OCI-LY7 (cell line): Measurements from ENCODE around the gene PPP1R9A. TPM values are rescaled to one million over a fixed set of nuclear protein-coding genes. Genes with fewer than 3 reads are reported as not detected.

Experiments used
- BruUV-seq: library from RNA; stranded (reverse); fragments of 400-500 nt; replicated peaks from 2 replicates; lab custom pipeline; 2021; lab: Mats Ljungman, UMichigan
- CTCF ChIA-PET: fragments of 300-600 bp; sonication (Branson Sonifier 250); formaldehyde crosslinking; loops from one replicate; lab custom pipeline; 2022; ENCODE audit warnings: antibody characterized with exemption; ENCODE audit not compliant: unreplicated experiment; lab: Charles Lee
- POLR2A ChIA-PET: fragments of 300-600 bp; sonication (Branson Sonifier 250); formaldehyde crosslinking; loops from one replicate; lab custom pipeline; 2022; ENCODE audit warnings: antibody characterized with exemption; lab: Charles Lee
- DNase-seq: peaks from one replicate; pipeline ENCODE4 v3.0.0-alpha.2; 2015; ENCODE audit warnings: low spot score
- H2AFZ ChIP-seq: fragments of 200-600 bp; sonication (generic), shearing (Covaris generic); 2 replicates; pipeline ENCODE4 v1.6.1; 2014; ENCODE audit warnings: mild to moderate bottlenecking, antibody characterized with exemption, low read length, moderate library complexity
- H3K27ac ChIP-seq: fragments of 200-600 bp; sonication (generic); 2 replicates; pipeline ENCODE4 v1.5.1; 2014; ENCODE audit warnings: mixed run types, low read depth, mild to moderate bottlenecking, moderate library complexity, low read length, inconsistent platforms; ENCODE audit not compliant: poor library complexity, severe bottlenecking
- H3K36me3 ChIP-seq: fragments of 200-600 bp; sonication (generic); 2 replicates; pipeline ENCODE4 v1.6.1; 2014; ENCODE audit warnings: mild to moderate bottlenecking, antibody characterized with exemption, low read length, moderate library complexity, mixed read lengths; ENCODE audit not compliant: insufficient read depth
- H3K4me1 ChIP-seq: fragments of 200-600 bp; sonication (generic); 2 replicates; pipeline ENCODE4 v1.5.1; 2014; ENCODE audit warnings: mild to moderate bottlenecking, low read length; ENCODE audit not compliant: insufficient read depth, poor library complexity, severe bottlenecking
- H3K4me2 ChIP-seq: fragments of 200-600 bp; sonication (generic); 2 replicates; pipeline ENCODE4 v1.6.1; 2014; ENCODE audit warnings: mild to moderate bottlenecking, low read length
- H3K4me3 ChIP-seq: fragments of 200-600 bp; sonication (generic); 2 replicates; pipeline ENCODE4 v1.5.1; 2014; ENCODE audit warnings: mild to moderate bottlenecking, low read depth, low read length; ENCODE audit not compliant: poor library complexity, severe bottlenecking
- H3K79me2 ChIP-seq: fragments of 200-600 bp; sonication (generic); 2 replicates; pipeline ENCODE4 v1.6.1; 2016; ENCODE audit warnings: low read depth, mild to moderate bottlenecking, low read length, moderate library complexity, mixed read lengths; ENCODE audit not compliant: insufficient read depth
- H3K9me2 ChIP-seq: fragments of 200-600 bp; sonication (generic); 2 replicates; pipeline ENCODE4 v1.6.1; 2016; ENCODE audit warnings: mild to moderate bottlenecking, low read length, mixed read lengths; ENCODE audit not compliant: insufficient read depth
- H3K9me3 ChIP-seq: fragments of 200-600 bp; sonication (generic); 2 replicates; pipeline ENCODE4 v1.6.1; 2014; ENCODE audit warnings: mild to moderate bottlenecking, mixed run types, low read length, mixed read lengths
- H4K20me1 ChIP-seq: fragments of 200-600 bp; sonication (generic); 2 replicates; pipeline ENCODE4 v1.6.1; 2014; ENCODE audit warnings: mild to moderate bottlenecking, antibody characterized with exemption, low read length, moderate library complexity, mixed read lengths; ENCODE audit not compliant: insufficient read depth
- EZH2phosphoT487 ChIP-seq: fragments of 200-600 bp; sonication (generic); IDR thresholded peaks from 2 replicates; pipeline ENCODE4 v1.6.1; 2018; ENCODE audit warnings: low read depth, borderline replicate concordance, mild to moderate bottlenecking, mixed run types, antibody characterized with exemption, low read length, moderate library complexity, mixed read lengths
- intact Hi-C: fragments of 100-400 bp; cut with micrococcal nuclease; formaldehyde crosslinking; loops from one replicate; pipeline ENCODE4 v1.10.0; 2022; ENCODE audit not compliant: unreplicated experiment
- total RNA-seq, 2 experiments: library from RNA; depleted of rRNA in 1 of 2; stranded (reverse); fragments of >200 nt in 1 of 2; shearing (Covaris generic) in 1 of 2; gene quantifications; 2 replicates each; pipeline ENCODE4 v1.2.3, GENCODE V29; 2014 to 2022
- TF ChIP-seq, protein P1 (sequence below): fragments of 200-600 bp; sonication (generic); conservative IDR thresholded peaks from 2 replicates; pipeline ENCODE4 v1.5.1; 2014; ENCODE audit warnings: mild to moderate bottlenecking, antibody characterized with exemption, low read length, moderate library complexity, mixed read lengths

PPP1R9A gene
- total RNA-seq, 2 experiments from 2014 or later, result not detected

DNA sequence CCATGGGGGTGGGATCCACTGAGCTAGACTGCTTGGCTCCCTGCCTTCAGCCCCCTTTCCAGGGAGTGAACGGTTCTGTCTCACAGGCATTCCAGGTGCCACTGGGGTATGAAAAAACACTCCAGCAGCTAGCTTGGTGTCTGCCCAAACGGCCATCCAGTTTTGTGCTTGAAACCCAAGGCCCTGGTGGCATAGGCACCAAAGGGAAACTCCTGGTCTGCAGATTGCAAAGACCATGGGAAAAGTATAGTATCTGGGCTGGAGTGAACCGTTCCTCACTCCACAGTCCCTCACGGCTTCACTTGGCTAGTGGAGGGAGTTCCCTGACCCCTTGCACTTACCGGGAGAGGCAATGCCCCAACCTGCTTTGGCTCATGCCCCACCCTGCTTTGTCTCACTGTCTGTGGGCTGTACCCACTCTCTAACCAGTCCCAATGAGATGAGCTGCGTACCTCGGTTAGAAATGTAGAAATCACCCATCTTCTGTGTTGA lies 62.7 kb downstream of the PPP1R9A start:
- CTCF ChIA-PET, result no interaction called here
- intact Hi-C loops, result no loop called here
- Histone ChIP-seq H3K4me3 (no peak overlapping the region), H3K9me2 (no peaks in the 10 kb centered on the region), H3K9me3 (no peaks in the 10 kb centered on the region), H4K20me1 (no peaks in the 10 kb centered on the region), H3K79me2 (no peaks in the 10 kb centered on the region), H3K4me1 (no peaks in the 10 kb centered on the region), H2AFZ (no peak overlapping the region), H3K27ac (no peak overlapping the region), H3K4me2 (no peak overlapping the region), H3K36me3 (no peaks in the 10 kb centered on the region)
- TF ChIP-seq EZH2phosphoT487, result no peak
- TF ChIP-seq, protein P1, sequence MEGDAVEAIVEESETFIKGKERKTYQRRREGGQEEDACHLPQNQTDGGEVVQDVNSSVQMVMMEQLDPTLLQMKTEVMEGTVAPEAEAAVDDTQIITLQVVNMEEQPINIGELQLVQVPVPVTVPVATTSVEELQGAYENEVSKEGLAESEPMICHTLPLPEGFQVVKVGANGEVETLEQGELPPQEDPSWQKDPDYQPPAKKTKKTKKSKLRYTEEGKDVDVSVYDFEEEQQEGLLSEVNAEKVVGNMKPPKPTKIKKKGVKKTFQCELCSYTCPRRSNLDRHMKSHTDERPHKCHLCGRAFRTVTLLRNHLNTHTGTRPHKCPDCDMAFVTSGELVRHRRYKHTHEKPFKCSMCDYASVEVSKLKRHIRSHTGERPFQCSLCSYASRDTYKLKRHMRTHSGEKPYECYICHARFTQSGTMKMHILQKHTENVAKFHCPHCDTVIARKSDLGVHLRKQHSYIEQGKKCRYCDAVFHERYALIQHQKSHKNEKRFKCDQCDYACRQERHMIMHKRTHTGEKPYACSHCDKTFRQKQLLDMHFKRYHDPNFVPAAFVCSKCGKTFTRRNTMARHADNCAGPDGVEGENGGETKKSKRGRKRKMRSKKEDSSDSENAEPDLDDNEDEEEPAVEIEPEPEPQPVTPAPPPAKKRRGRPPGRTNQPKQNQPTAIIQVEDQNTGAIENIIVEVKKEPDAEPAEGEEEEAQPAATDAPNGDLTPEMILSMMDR, result no peak
- POLR2A ChIA-PET, result no interaction called here
- no TSS peak for BruUV-seq
- DNase-seq, result no peak

DNA sequence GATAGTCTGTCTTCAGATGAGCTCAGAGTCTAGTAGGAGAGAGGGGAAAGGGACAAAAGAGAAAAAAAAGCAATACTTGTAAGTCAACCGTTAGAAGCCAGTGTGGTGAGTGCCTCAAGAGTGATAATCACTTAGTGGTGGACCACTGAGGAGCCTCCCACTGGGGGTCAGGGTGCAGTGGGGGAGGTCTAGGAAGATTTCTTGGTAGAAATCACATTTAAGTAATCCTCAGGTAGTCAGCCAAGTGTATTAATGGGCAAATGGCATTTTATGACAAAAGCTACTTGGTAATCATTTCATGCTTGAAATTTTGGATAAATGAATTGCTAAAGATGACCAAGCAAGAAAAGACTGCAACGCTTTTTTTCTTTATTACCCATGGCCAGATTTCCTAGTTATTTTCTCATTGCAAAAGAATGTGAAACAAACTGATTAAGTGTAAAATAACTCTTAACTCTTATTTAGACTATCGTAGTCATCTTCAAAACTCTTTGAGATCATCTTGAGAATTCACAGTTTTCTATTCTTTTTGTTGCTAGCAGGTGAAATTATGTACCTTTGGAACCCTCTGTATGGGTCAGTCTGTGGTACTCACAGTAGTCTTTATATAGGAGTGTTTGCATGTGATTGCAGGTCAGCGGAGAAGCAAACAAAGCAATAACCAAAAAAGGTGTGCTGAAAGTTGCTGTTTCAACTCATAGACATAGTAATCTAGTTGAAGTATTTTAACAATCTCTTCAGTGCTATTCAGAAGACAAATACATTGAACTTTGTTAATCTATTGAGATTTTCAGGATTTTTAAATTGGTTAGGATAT lies 63.9 kb downstream of the PPP1R9A start:
- Histone ChIP-seq H3K9me3 (no peaks in the 10 kb centered on the region), H3K36me3 (no peaks in the 10 kb centered on the region), H2AFZ (no peak overlapping the region), H3K27ac (no peak overlapping the region), H3K79me2 (no peaks in the 10 kb centered on the region), H3K4me2 (no peak overlapping the region), H3K9me2 (no peaks in the 10 kb centered on the region), H3K4me3 (no peak overlapping the region), H3K4me1 (no peaks in the 10 kb centered on the region), H4K20me1 (no peaks in the 10 kb centered on the region)
- intact Hi-C loops, result no loop called here
- no peak for TF ChIP-seq EZH2phosphoT487
- TF ChIP-seq, protein P1, result no peak
- CTCF ChIA-PET, result no interaction called here
- no peak for DNase-seq
- POLR2A ChIA-PET, result no interaction called here
- no TSS peak for BruUV-seq

DNA sequence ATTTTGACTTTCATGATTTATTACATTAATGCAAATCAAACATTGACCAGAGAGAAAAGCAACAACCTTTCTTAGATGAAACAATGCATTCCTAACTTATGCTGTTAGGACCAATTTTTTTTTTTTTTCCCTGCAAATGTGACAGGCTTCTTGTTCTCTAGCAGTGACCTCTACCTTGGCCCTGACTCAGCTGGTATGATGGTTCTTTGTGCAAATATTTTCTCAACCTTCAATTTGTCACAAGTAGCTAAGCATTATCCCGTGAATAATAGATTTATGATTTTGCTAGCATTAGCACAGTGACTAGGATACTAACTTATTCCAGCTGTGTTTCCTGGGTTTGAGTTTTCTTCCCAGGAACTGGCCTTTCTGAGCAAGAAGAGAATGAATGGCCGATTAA lies 64.9 kb downstream of the PPP1R9A start:
- no TSS peak for BruUV-seq
- no peaks in the 10 kb centered on the region for H3K9me3 ChIP-seq
- H3K4me1 ChIP-seq, result no peaks in the 10 kb centered on the region
- H4K20me1 ChIP-seq, result no peaks in the 10 kb centered on the region
- H3K27ac ChIP-seq, result no peak overlapping the region
- no peak for DNase-seq
- TF ChIP-seq, protein P1, result no peak
- no peak for TF ChIP-seq EZH2phosphoT487
- POLR2A ChIA-PET, result interaction anchor here (0.7 kb wide), 2 partner anchors 45 to 377 kb away, joined by 3 read pairs; no protein-coding TSS in a partner anchor
- H3K9me2 ChIP-seq, result no peaks in the 10 kb centered on the region
- H2AFZ ChIP-seq, result no peak overlapping the region
- no peaks in the 10 kb centered on the region for H3K79me2 ChIP-seq
- H3K4me3 ChIP-seq, result no peak overlapping the region
- CTCF ChIA-PET, result no interaction called here
- H3K4me2 ChIP-seq, result no peak overlapping the region
- intact Hi-C loops, result no loop called here
- H3K36me3 ChIP-seq, result no peaks in the 10 kb centered on the region
